K562 (cell line): ENCODE data around the gene IQCN. TPM values are rescaled to one million over a fixed set of nuclear protein-coding genes. Genes with fewer than 3 reads are reported as not detected.

Experiments used
- AFF4 ChIP-seq: sonication (generic); formaldehyde crosslinking; IDR thresholded peaks from 2 replicates; pipeline ENCODE4 v1.8.0; 2023; ENCODE audit warnings: mild to moderate bottlenecking, missing genetic modification reagents
- CBFA2T3 ChIP-seq: fragments of 450-650 bp; IDR thresholded peaks from 2 replicates; pipeline ENCODE4 v1.6.1; 2017
- GABPA ChIP-seq: fragments of 200-800 bp; sonication (Bioruptor generic); conservative IDR thresholded peaks from 2 replicates; pipeline ENCODE4 v1.6.1; 2016; ENCODE audit warnings: low read depth, missing genetic modification characterization, missing compliant biosample characterization
- HEY1 ChIP-seq: fragments of 250-450 bp; sonication (Bioruptor Pico); IDR thresholded peaks from 2 replicates; pipeline ENCODE4 v1.5.0; 2020; ENCODE audit warnings: mild to moderate bottlenecking, moderate library complexity, borderline replicate concordance
- NFATC3 ChIP-seq: fragments of 450-650 bp; IDR thresholded peaks from 2 replicates; pipeline ENCODE4 v1.6.1; 2017; ENCODE audit warnings: mild to moderate bottlenecking
- NR2C1 ChIP-seq, 2 experiments: fragments of 450-650 bp; IDR thresholded peaks; 2 replicates each; pipeline ENCODE4 v1.6.1; 2017; ENCODE audit warnings: mild to moderate bottlenecking in 2 of 2, antibody characterized with exemption in 1 of 2, inconsistent platforms in 1 of 2, missing compliant biosample characterization in 1 of 2, missing genetic modification characterization in 1 of 2
- SMARCE1 ChIP-seq: fragments of 450-650 bp; IDR thresholded peaks from 2 replicates; pipeline ENCODE4 v1.7.1; 2016; ENCODE audit warnings: mild to moderate bottlenecking
- SRSF9 ChIP-seq: fragments of 200-400 bp; formaldehyde crosslinking; IDR thresholded peaks from 2 replicates; pipeline ENCODE4 v1.6.1; 2017; ENCODE audit warnings: low read depth, low read length, borderline replicate concordance
- TBP ChIP-seq: optimal IDR thresholded peaks from 2 replicates; pipeline ENCODE3; 2011; ENCODE audit warnings: low read depth, low read length, improper control_type of control experiment
- TRIM28 ChIP-seq: fragments of 450-650 bp; IDR thresholded peaks from 2 replicates; pipeline ENCODE4 v1.6.1; 2017
- ZKSCAN1 ChIP-seq: fragments of 150-350 bp; IDR thresholded peaks from 2 replicates; pipeline ENCODE4 v1.6.1; 2016; ENCODE audit warnings: low read depth, low read length
- ZNF354B ChIP-seq: fragments of 250-450 bp; sonication (Bioruptor Pico); IDR thresholded peaks from 2 replicates; pipeline ENCODE4 v1.4.0; 2020
- polyA plus RNA-seq, 8 experiments: library from polyadenylated mRNA; depleted of rRNA in 4 of 8; stranded (reverse) in 5 of 8; unstranded in 3 of 8; fragments of >200 nt; fragmentation: Nextera tagmentation in 2 of 8; fragmentation: Illumina TruSeq in 1 of 8; extraction: Ambion mirVana in 2 of 8; extraction: Trizol in 1 of 8; gene quantifications; 2 replicates each; pipeline versions ENCODE4 v1.2.1 to v1.2.3, GENCODE V29; 2011 to 2014; ENCODE audit warnings: inconsistent platforms in 1 of 8, missing spikeins in 1 of 8
- total RNA-seq, 7 experiments: library from RNA; depleted of rRNA in 6 of 7; stranded (reverse); fragments of >200 nt in 6 of 7; fragmentation: Illumina TruSeq in 2 of 7; extraction: Trizol in 2 of 7; gene quantifications; 2 replicates each; pipeline versions ENCODE4 v1.2.1 to v1.2.3, GENCODE V29; 2011 to 2021; ENCODE audit warnings: low replicate concordance in 1 of 7
- TF ChIP-seq, protein P1 (sequence below), 2 experiments: fragments of 450-650 bp; conservative IDR thresholded peaks; 2 replicates each; pipeline ENCODE4 v1.6.1; 2017; ENCODE audit warnings: mild to moderate bottlenecking in 2 of 2, moderate library complexity in 2 of 2

Gene IQCN
- total and polyA plus RNA-seq, 9 of the 15 experiments (the other 6 are each of a cell fraction or from before 2014, with no cell fraction given) = 0.01 to 0.07 (median 0.04) TPM; not detected in 3

DNA sequence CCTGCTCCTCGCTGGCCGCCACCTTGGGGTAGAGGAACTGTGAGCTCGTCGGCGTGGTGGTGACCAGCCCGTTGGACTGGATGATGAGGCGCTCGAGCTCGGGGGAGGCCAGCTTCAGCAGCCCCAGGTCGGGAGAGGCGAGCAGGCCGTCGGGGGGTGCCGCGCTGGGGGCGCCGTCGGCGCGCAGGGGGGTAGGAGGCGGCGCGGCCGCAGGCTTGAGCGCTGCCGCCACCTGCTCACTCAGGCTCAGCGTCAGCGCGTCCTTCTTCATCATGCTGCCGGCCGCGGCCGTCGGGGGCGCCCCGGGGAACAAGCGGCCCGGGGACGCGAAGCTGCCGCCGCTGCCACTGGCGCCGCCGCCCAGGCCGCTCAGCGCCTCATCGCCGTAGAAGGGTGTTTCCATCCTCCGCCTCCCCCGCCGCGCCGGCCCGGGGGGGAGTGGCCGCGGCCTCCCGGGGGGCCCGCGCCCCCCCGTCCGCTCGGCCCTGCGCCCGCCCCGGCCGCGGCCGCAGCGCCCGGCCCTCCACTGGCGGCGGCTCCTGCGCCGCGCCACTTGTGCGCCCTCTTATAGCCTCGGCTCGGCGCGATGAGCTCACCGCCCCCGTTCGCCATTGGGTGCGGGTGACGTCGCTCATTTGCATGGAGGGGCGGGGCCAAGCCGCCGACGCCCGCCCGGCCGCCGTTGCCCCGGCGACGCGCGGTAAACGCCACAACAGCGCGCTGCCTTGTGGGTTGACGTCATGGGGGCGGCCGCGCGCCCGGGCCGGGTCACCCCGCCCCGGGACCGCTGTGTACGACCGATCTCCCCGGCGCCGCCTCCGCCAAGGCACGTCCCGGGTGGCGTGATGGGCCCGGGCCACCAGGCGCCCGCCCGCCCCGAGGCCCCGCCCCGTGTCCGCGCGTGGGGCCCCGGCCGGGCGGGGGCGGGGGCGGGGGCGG is 7.1 kb upstream of the IQCN start, which contains the start of gene JUND (continued):
- TF ChIP-seq HEY1 (CRISPR knock-in tag) = no peak
- TF ChIP-seq SRSF9 = no peak
- TF ChIP-seq NR2C1 (IDR thresholded peaks at IDR 0.05) = no peak
- TF ChIP-seq NR2C1 (tag; IDR thresholded peaks at IDR 0.05) = no peak
- TF ChIP-seq CBFA2T3 = no peak
- TF ChIP-seq AFF4 (CRISPR knock-in tag) = peak; percentile 94
- no peak for TF ChIP-seq NFATC3
- peak; percentile 99 for TF ChIP-seq TBP
- TF ChIP-seq GABPA (tag) = peak; percentile 55; the same call in 1 of the 2 replicates
- TF ChIP-seq, protein P1, sequence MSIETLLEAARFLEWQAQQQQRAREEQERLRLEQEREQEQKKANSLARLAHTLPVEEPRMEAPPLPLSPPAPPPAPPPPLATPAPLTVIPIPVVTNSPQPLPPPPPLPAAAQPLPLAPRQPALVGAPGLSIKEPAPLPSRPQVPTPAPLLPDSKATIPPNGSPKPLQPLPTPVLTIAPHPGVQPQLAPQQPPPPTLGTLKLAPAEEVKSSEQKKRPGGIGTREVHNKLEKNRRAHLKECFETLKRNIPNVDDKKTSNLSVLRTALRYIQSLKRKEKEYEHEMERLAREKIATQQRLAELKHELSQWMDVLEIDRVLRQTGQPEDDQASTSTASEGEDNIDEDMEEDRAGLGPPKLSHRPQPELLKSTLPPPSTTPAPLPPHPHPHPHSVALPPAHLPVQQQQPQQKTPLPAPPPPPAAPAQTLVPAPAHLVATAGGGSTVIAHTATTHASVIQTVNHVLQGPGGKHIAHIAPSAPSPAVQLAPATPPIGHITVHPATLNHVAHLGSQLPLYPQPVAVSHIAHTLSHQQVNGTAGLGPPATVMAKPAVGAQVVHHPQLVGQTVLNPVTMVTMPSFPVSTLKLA (conservative IDR thresholded peaks at IDR 0.05) = no peak
- TF ChIP-seq ZNF354B (CRISPR knock-in tag) = no peak
- no peak for TF ChIP-seq SMARCE1
- TF ChIP-seq ZKSCAN1 = no peak; the same call in 1 of the 2 replicates
- TF ChIP-seq TRIM28 = no peak
